ENCODE measurements around the gene ACIN1.
"Not testable (repeated sequence)": the region's sequence is repeated elsewhere in the genome, so short reads cannot be mapped to it uniquely, and the experiment has no call there.

Gene ACIN1

DNA sequence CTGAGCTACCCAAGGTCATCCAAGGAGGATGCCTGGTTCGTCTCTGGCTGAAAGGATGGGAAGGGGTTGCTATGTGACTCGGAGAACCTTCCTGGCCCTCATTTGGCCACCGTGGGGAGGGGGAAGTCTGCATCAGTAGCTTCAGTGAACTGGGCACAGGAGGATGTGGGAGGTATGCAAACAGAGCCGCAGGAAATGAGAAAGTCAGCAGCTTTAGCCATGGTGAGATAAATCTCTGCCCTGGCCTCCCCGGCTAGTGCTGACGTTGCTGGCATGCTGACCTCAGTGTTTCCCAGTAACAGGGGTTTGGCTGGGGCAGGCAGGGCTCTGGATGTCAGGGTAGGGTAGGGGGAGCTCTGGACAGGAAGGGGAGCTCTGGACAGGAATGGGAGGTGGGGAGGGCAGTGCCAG lies 26.4 kb upstream of the ACIN1 start:
- DNase-seq, result no peak

DNA sequence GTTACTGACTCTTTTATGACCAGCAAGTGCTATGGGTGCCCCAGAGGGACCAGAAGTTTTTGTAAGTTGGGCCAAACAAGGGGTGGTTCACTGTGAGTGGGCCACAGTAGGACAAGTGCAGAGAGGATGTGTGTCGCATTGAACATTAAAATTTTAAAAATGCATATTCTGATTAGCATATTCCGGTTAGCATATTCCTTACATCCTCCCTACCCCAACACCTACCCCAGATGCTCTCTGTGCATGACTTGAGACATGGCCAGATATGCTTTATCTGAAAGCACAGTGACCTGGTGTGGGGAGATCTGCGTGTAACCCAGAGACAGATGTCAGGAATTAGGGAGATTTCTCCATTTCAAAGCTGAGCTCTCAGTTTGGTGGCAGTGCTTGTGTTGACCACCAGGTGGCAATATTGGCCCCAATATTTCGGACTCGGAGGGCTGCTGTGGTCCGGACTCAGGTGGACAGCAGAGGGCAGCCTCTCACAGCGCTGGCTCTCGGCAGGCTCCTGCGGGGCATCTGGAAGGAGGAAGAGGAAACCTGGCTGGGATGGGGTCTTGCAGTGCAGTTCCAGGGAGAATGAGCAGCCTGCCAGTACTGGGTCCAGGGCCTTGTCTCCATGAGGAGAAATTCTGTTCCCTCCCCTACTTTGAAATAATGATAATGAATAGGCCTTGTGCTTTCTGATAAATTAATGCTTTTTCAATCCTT lies 25.8 kb upstream of the ACIN1 start:
- peak; percentile 57 for DNase-seq

DNA sequence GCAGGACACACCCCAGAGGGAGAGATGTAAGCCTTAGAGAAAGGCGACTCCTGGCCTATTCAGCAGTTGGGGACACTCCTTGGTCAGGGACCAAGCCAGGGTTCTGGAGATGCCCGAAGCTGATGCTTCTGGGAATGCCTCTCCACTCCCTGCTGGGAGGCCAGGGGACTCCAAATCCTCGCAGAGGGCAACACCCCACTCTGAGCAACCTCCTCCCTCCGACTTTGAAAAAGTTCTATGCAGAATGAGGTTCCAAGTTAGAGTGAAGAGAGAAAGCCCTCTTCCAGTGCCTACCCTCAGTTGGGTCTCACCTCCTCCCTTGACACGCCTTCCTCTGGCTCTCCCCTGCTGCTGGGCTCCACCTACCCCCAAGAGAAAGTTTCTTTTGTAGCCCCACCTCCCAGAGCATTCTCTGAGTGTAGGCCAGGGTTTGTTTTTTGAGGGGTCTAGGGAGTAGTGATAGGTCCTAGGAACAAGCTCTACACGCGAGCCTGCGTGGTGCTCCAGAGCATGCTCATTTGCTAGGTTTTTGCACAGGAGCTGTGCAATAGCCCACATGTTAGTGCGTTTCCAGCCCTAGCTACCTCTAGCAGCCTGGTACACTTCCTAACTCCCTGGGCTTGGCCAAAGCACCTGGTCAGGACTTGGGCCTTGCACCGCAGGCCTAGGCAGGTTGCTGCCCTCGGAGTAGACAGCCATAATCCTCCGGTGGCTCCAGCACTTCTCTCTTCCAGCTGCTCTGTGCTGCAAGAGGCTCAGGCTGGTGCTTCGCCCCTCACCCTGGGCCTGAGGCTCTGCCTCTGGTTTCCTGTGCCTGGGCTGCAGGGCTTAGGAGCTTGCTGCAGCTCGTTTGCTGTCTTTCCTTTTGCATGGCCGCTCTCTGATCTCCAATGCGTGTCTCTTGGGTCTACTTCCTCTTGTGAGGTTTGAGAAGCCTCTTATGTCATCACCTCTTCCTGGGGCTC lies 24.7 kb upstream of the ACIN1 start:
- no peak for DNase-seq

DNA sequence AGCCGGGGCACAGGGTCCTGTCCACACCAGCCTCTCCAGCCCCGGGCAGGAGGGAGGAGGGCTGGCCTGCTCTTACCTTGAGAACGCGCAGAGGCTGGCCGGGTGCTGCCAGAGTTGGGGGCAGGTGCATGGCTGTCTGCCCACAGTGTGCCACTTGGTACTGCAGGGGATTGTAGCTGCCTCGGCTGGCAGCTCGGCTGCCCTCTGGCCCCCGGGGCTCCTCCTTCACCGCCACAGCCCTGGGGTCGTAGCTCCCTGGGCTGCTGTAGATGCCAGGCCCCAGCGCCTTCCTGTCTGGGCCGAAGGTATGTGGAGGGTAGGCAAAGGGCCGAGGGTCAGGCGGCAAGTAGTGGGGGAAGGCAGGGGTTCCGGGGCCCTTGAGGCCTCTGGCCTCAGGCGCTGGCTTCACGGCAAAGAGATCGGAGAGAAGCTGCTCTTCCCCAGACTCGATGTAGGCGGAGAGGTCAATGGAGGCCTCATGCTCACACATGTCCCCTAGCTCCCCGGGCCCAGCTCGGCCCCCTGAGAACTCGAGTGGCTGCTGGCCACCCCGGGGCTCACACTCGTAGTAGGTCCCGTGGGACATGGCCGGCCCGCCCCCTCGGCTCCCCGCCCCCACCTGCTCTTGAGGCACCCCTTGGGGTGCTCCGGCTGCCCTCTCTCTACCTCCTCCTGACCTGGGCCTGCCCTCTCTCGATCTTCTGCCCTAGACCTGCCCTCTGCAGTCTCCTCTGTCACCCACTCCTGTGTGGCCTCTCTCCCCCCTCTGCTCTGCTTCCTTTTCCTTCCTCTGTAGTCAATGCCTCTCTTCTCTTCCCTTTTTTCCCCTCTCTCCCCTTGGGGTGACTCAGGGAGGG lies 23.8 kb upstream of the ACIN1 start, which contains the start of gene CEBPE:
Gene CEBPE, minus strand, starts transcription at position 750 of the 857 bp plus-strand sequence. Its CDS starts 164 bp downstream, at position 586.
- no peak for DNase-seq

DNA sequence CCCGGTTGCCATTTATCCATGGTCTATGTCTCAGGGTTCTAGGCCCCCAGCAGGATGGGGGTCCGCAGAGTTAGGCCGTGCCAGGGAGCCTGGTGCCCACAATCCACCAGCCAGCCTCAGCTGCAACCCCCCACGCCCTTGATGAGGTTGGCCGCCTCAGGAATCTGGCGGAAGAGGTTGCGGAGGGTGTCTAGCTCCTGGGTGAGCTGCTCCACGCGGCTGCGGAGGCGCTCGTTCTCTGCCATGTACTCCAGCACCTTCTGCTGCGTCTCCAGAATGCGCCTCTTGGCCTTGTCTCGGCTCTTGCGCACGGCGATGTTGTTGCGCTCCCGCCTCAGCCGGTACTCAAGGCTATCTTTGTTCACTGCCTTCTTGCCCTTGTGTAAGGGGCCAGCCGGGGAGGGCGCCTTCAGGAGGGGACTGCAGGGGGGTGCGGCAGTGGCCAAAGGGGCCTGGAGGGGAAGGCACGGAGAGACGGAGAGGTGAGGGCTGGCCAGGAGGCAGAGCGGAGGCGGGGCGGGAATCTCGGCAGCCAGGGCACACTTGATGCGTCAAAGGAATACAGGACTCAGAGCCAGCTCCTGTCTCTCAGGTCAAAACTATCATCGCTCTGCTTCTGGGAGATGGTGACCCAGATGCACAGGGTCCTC lies 22.6 kb upstream of the ACIN1 start:
- no peak for DNase-seq

DNA sequence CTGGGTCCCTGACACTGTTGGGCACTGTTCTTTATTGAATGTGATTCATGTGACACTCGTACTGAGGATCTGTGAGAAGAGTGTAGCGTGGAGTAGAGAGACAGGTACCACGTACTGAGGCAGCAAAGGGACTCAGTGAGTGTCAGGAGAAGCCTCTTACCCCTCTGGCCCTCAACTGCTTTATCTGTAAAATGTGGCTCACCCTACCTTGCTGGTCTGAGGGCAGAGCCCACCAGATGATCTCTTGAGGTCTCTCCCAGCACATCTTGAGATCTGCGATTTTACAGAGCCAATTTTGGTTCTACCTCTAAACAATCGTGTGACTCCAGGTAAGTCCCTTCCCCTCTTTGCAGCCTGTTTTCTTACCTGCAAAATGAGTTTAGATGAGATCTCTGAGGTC lies 21.0 kb upstream of the ACIN1 start:
- no peak for DNase-seq

DNA sequence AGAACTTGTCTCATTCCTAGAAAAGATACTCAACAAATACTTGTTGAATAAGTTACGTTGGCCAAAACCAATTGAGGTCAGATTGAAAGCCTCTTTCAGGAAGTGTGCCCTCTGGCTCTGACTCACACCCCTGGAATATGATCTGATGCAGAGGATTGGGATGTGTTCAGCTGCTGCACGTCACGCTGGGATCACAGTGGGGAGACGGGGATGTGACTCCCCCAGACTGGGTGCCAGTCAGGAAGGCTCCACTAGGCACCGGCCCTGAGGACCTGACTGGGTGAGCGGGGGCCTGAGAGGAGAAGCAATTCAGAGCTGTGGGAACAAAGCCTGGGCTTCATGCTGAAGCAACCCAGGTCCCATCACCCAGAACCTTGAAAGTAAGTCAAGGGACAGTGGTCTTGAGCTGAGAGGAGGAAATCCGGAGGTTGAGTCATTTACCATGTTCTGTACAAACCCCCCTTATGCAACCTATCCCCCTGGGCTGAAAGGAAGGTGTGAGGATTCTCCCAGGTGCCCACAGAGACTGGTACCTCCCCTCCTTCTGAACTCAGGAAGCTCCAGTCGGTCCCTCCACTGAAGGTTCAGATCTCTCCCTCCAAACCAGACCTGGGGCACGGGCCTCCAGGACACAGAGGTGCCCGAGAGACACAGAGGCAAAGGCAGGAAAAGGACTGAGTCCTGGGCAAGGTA lies 20.2 kb upstream of the ACIN1 start:
- no peak for DNase-seq

DNA sequence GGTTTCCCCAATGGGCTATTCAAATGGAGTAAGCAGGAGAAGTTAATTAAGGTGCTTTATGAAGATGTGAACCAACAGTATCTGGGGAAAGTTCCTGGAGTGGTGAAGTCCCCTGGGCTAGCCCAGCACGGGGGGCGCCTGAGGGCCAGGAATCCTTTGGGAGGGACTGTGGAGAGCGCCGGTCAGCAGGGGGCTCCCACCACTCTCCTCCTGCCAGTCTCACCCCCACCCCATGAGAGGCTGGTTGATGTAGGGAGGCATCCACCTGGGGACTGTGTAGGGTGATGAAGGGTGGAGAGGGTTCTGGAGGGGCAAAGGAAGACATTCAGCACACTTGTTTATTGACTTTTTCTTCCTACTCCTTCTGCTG lies 19.7 kb upstream of the ACIN1 start:
- no peak for DNase-seq

DNA sequence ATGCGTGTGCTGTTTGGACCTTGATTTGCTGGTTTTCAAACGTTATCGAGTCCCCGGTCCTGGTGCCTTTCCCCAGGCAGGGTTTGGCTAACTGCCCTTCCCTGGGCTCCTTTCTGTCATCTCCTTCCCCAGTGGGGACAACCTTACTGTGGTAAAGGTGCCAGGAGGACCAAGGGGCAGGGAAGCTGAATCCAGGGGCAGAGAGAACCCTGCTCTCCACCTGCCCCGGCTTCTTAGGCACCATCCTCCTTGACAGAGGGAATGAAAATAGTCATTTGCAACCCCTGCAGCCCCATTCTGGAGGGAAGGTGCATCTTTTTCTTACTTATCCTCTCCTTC lies 19.2 kb upstream of the ACIN1 start:
- no peak for DNase-seq

DNA sequence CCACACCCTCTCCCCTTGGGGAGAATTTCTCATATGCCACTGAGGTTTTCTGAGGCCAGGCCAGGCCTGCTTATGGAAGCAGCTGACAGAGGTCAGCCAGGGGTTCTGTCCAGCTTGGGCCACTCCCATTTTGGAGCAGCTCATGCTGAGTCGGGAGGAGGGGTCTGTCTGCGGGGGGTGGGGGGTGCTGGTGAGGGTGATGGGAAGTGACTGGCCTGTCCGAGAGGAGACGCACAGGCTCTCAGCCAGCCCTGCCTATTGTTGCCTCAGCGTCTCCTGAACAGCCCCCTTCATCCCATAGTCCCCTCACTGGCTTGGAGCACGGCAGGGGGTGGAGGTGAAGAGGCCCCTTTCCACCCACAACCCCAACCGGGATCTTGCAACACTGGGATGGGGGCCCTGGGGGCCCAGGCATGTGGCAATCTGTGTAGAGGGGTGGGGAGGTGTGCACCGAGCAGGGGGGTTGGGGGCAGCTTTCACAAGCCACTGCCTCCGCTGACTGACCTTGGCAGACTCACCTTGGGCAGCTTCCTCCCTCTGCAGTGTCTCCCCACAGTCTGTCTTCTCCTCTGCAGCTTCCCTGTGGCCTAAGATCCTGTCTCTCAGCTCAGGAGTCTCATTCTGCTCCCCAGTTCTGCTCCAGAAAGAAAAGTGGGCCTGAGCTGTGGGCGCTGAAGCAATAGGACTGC lies 18.6 kb upstream of the ACIN1 start:
- DNase-seq, result no peak

DNA sequence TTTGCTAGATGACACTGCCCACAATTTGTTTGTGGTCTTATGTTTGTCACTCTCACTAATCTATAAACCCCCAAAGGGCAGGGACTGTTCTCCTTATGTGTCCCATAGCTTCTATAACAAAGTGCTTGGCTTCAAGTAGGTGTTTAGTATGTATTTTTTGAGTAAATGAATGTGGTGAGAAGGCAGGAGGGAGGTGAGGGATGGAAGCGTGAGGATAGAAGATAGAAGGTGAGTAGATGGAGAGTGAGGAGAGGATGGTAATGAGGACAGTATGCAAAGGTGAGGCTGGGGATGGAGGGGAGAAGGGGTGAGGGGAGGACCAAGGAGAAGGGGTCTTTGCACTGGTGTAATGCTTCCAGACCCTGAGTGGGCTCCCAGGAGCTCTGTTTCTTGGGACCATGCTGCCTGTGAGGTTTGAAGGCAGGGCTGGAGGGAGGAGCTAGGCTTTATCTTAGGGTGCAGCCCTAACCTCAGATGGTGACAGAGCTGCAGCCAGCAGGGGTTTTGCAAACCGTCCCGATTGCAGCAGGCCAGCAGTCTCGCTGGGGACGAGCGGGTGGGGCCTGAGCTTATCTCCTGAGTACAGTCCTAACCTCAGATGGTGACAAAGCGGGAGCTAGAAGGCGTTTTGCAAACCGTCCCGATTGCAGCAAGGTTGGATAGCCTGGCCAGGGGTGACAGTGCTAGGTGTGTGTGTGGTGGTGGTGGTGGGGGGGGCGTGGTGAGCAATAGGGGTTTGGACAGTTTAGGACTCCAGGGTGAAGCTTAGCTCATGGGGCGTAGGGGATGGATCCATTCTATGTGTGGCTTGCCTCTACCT lies 17.6 kb upstream of the ACIN1 start:
- DNase-seq, result no peak

DNA sequence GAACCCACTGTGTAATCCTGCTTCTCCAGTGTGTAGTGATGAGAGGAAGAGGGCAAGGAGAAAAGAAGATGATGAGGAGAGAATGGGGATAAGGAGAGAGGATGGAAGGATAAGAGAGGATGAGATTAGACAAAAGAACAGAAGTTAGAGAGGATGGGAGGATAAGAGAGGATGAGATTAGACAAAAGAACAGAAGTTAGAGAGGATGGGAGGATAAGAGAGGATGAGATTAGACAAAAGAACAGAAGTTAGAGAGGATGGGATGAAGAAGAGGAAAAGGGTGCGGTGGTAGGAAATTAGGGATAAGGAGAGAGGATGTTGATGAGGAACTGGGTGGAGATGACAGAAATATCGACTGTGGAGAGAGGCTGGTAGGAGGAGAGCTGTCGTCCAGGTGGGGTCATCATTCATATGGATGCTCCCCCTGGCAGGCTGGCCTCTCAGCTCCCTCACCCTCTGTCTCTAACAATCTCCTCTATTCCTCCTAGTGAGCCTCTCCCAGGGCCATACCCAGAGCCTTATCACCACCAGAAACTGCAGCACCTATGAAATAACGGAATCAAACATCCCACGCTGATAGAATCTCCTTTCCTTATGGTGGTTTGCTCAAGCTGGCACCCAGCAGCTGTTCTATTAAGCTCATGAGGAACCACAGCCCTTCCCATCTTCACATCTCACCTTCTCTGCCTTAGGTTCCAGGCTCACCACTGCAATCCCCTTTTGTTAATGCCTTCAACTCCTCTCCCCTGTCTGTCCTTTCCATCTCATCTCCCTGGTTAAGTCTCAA lies 15.8 kb upstream of the ACIN1 start:
- DNase-seq, result no peak

DNA sequence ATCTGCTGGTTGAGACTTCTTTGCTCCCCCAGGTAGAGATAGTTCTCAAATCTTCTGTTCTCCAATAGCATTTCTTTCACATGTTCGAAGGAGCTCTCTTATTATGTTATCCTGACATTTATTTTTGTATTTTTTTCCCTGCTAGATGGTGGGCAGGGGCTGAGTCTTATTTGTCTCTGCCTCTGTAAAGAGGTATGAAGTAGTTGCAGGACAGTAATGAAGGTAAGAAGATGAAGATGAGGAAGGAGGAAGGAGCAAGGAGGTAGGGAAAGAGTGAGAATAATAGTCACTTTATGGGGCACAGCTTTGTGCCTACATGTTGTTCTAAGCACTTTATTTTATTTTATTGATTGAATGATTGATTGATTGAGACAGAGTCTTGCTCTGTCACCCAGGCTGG lies 14.8 kb upstream of the ACIN1 start:
- DNase-seq, result no peak

DNA sequence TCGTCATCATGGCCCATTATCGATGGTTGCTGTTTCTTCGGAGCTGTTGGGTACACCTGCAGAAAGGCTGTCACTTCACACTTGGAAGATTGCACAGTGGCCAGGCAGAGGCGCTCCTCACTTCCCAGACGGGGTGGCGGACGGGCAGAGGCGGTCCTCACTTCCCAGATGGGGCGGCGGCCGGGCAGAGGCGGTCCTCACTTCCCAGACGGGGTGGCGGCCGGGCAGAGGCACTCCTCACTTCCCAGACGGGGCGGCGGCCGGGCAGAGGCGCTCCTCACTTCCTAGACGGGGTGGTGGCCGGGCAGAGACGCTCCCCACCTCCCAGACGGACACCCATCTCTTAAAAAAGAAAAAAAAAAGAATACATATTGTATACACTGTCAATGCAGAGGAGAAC lies 13.2 kb upstream of the ACIN1 start:
- DNase-seq, result not testable (repeated sequence)

DNA sequence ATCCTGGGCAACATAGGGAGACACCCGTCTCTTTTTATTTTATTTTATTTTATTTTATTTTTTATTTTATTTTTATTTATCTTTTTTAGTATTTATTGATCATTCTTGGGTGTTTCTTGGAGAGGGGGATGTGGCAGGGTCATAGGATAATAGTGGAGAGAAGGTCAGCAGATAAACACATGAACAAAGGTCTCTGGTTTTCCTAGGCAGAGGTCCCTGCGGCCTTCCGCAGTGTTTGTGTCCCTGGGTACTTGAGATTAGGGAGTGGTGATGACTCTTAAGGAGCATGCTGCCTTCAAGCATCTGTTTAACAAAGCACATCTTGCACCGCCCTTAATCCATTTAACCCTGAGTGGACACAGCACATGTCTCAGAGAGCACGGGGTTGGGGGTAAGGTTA lies 12.7 kb upstream of the ACIN1 start:
- not testable (repeated sequence) for DNase-seq

DNA sequence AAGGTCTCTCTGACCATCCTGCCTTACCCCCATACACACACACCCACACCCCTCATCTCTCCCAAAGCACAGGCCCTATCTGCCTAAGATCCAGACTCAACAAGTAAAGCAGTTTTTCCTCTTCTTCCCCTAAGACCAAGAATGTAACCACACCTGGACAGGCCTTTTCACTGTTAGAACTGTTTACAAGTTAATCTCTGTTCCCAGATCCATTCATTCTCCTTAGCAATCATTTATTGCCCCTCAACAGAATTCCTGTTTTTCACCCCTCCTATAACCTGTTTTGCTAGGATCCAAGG lies 11.8 kb upstream of the ACIN1 start:
- DNase-seq, result no peak

DNA sequence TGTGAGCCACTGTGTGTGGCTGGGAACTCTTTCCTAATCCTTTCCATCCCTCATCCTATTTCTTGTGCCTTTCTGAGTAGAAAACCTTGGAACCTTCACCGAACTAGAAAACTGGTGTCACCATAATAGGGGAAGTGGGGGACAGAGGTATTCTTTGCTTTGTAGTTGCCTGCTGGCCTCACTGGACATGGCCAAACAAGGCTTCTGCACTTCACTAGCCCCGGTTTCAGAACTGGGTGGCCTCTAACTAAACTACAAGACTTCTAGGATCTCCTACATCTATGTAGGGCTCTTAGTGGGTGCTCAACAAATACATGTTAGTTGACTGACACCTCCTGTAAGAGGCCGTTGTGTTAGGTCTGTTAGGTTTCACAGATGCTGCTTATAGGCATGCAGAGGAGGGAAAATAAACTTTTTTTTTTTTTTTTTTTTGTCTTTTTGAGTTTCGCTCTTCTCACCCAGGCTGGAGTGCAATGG lies 10.4 kb upstream of the ACIN1 start:
- no peak for DNase-seq

DNA sequence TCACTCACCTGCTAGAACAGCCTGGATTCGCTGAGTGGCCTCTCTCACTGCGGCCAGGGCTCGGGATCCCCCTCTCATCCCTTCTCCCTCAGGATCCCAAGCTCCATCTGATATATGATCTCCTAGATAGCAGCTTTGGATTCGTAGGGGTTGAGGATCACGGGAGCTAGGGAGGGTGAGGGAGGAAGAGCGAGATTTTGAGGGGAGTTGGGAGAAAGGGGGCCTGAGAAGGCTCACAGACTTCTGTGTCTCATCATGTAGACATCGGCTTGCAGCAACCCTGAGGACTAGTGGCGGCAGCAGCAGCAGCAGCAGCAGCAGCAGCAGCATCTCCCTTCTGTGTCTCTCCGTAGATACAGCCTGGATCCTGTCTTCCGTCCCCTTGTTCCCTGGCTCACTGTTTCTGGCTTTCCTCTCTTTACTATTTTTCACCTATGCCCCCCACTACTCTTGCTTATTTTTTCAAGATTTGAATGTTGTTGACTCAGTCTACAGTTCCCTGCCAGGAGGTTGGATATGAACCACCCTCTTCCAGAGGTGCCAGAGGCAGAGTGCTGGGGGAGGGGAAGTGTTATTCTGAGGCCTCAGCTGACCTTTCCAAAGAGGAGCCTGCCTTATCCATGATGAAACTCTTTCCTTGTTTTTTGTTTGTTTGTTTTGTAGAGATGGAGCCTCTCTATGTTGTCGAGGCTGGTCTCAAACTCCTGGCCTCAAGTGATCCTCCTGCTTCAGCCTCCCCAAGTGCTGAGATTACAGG lies 9.8 kb upstream of the ACIN1 start, which contains the start of gene CIROP:
Gene CIROP, minus strand, starts transcription at position 399 of the 757 bp plus-strand sequence. Its CDS starts 69 bp downstream, at position 330.
- no peak for DNase-seq

DNA sequence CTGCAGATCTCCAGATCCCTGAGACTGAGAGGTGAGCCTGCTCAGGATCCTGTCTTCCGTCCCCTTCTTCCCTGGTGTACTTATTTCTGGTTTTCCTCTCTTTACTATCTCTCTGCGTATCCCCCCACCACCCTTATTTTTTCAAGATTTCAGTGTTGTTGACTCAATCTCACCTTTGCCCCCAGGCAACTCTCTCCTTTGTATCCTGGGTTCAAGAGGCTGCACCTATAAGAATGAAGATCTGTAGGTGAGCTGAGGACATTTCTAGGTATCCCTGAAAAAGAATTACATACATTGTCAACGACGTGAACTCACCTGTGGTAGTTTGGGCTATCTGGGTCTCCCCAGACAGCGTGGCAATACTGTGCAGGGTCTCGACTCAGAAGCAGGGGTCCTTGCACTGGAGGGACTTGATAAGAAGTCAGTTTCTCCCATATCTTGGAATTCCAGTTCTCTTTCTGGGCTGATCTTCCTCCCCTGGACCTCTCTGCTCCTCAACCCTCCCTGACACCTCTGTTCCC lies 9.2 kb upstream of the ACIN1 start:
- DNase-seq, result no peak
